GM12875 (cell line): ENCODE measurements around the gene EYS.
"Not testable (repeated sequence)": the region's sequence is repeated elsewhere in the genome, so short reads cannot be mapped to it uniquely, and the experiment has no call there.

Source experiments
- H3K4me3 ChIP-seq: one replicate; pipeline ENCODE4 v1.5.1; 2011; ENCODE audit warnings: low read depth, low read length, control low read depth
- TF ChIP-seq, protein P1 (sequence below): IDR thresholded peaks from 2 replicates; pipeline ENCODE4 v1.5.1; 2011; ENCODE audit warnings: low read depth, mild to moderate bottlenecking, control low read depth, inconsistent platforms, low read length, moderate library complexity, borderline replicate concordance; ENCODE audit not compliant: insufficient read depth

Gene EYS

DNA sequence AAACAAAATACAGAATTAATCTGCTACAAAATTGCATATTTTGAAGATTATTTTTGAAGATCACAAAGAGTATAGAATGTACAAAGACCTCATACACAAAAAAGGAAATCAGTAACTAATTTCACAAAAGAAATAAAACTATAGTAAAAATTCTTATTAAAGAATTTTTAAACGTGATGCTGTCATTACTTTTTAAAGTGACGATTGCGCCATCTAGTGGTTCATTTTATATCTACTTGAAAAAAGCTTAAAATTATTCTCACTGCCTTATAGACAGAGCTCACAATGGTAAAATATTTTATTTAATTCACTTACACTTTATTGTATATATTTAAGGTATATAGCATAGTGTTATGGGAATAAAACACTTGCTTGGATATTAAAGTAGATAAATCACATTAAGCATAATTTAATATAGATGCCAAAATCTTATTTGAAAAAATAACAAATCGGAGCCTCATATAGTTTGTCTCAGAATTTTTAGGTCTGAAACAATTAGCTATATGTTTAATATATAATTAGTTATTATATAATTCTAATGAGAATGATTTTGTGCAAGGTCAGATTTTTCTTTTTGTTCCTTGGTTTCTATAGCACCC is 1942.6 kb downstream of the EYS start:
- no peak overlapping the region for H3K4me3 ChIP-seq
- TF ChIP-seq, protein P1, sequence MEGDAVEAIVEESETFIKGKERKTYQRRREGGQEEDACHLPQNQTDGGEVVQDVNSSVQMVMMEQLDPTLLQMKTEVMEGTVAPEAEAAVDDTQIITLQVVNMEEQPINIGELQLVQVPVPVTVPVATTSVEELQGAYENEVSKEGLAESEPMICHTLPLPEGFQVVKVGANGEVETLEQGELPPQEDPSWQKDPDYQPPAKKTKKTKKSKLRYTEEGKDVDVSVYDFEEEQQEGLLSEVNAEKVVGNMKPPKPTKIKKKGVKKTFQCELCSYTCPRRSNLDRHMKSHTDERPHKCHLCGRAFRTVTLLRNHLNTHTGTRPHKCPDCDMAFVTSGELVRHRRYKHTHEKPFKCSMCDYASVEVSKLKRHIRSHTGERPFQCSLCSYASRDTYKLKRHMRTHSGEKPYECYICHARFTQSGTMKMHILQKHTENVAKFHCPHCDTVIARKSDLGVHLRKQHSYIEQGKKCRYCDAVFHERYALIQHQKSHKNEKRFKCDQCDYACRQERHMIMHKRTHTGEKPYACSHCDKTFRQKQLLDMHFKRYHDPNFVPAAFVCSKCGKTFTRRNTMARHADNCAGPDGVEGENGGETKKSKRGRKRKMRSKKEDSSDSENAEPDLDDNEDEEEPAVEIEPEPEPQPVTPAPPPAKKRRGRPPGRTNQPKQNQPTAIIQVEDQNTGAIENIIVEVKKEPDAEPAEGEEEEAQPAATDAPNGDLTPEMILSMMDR = no peak

DNA sequence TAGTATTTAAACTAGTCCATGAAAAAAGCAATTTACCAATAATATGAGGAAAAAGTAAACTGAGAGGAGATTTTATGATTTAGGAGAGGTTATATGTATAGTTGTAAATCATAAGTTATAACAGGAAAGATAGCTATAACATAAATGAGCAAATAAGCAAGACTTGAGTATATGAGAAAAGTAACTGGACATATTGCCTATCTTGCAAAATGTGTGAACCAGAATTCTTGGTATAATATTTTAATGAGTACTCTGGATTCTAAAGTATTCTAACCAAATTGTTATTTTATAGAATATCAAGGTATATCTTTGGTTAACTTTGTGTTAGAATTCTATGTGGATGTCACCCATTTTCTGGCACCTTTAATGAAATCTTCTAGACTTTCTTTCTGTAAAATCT is 1946.8 kb downstream of the EYS start:
- TF ChIP-seq, protein P1 = no peak
- no peak overlapping the region for H3K4me3 ChIP-seq

DNA sequence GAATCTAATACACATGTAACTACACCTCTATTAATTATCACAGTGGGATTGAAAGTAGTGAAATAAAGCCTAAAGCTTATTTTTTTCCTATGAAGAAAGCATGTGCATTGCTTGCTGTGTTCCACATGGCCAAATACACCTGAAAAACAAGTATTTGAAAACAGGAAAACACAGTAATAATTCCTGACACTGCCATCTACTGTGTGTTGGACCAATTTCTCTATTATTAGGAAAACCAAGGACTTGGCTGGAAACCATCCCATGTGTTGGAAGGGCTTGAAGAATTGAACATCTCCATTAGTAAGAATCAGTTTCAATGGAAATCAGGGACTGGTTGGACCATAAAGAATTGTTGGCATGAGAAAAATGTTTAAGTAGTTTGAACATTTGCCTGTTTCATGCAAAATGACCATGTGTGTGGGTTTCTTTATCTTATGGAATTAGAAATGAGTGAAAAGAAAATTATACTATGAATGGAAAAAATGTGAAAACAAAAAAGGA is 1947.4 kb downstream of the EYS start:
- TF ChIP-seq, protein P1 = no peak
- H3K4me3 ChIP-seq = no peak overlapping the region

DNA sequence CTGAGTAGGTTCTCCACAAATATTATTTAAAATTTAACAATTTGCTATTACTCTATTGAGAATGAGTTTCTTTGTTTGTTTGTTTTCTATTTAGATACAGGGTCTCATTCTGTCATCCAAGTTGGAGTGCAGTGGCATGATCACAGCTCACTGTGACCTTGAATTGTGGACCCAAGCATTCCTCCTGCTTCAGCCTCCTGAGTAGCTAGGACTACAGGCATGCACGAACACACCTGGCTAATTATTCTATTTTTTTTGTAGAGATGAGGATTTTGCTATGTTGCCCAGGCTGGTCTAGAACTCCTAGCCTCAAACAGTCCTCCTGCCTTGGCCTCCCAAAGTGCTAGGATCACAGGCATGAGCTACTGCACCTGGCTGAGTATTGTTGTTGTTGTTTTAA is 1949.2 kb downstream of the EYS start:
- H3K4me3 ChIP-seq = no peak overlapping the region
- TF ChIP-seq, protein P1 = no peak

DNA sequence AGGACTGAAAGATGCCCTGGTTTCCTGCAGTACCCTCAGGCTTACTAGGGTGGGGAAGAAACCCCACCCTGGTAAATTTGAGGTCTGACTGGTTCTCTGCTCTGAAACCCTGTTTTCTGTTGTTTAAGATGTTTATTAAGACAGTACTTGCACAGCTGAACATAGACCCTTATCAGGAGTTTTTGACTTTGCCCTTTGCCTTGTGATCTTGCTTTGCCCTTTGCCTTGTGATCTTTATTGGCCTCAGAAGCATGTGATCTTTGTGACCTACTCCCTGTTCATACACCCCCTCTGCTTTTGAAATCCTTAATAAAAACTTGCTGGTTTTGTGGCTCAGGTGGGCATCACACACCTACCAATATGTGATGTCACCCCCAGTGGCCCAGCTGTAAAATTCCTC is 1949.8 kb downstream of the EYS start:
- H3K4me3 ChIP-seq = not testable (repeated sequence)

DNA sequence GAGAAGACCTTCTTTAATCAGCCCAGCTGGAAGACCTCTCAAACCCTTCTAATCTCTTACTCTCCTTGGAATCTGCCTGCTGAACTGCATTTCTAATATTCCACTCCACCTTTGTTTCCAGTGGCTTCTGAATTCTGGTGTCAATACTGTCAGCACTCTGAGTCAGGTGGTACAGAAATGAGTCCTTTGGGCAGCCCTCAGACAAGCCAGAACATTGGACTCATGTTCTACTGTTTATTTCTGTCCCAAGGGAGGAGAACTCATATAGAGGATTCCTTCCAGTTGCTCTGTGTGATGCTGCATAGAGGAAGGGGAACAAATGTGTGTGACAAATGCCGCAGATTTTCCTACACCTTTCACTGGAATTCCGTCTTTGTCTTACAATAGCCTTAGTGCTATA is 1956.6 kb downstream of the EYS start:
- no peak overlapping the region for H3K4me3 ChIP-seq
- TF ChIP-seq, protein P1 = no peak

DNA sequence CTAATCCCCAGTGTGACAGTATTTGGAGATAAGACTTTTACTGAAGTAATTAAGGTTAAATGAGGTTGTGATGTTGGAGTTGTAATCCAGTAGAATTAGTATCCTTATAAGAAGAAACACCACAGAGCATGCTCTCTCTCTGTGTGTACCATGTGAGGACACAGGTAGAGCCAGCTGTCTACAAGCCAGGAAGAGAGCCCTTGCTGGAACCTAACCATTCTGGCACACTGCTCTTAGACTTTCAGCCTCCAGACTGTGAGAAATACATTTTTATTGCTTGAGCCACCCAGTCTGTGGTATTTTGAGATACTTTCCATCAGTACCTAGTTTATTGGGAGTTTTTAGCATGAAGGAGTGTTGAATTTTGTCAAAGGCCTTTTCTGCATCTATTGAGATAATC is 1961.2 kb downstream of the EYS start:
- TF ChIP-seq, protein P1 = no peak
- no peak overlapping the region for H3K4me3 ChIP-seq
